H1 (cell line): ENCODE measurements around the gene TIMM10. TPM values are rescaled to one million over a fixed set of nuclear protein-coding genes. Genes with fewer than 3 reads are reported as not detected.

ENCODE experiments used
- JUN ChIP-seq: IDR thresholded peaks from 2 replicates; pipeline ENCODE4 v1.6.1; 2011; ENCODE audit warnings: low read depth, mild to moderate bottlenecking, improper control_type of control experiment, low read length
- NANOG ChIP-seq: IDR thresholded peaks from 2 replicates; pipeline ENCODE4 v1.6.1; 2011; ENCODE audit warnings: low read length, low read depth, mild to moderate bottlenecking, inconsistent platforms; ENCODE audit not compliant: insufficient read depth, poor library complexity, severe bottlenecking
- POLR2AphosphoS5 ChIP-seq: IDR thresholded peaks from 2 replicates; pipeline ENCODE4 v1.6.1; 2011; ENCODE audit warnings: low read depth, low read length
- SAP30 ChIP-seq: fragments of 300-600 bp; sonication (generic); IDR thresholded peaks from 2 replicates; pipeline ENCODE4 v1.7.1; 2012; ENCODE audit warnings: low read length, moderate library complexity, mild to moderate bottlenecking, inconsistent platforms; ENCODE audit not compliant: insufficient read depth, insufficient replicate concordance
- polyA plus RNA-seq, 7 experiments: library from polyadenylated mRNA; depleted of rRNA in 3 of 7; stranded (reverse) in 5 of 7; unstranded in 2 of 7; fragments of >200 nt in 5 of 7; fragments of 200-250 nt in 2 of 7; gene quantifications; 1 replicate in 5 of 7; 2 replicates in 1 of 7; 4 replicates in 1 of 7; pipeline versions ENCODE4 v1.2.1 to v1.2.3, GENCODE V29; 2011 to 2013; ENCODE audit warnings: missing spikeins in 2 of 7, mixed read lengths in 2 of 7
- total RNA-seq: library from RNA; stranded (reverse); fragmentation: NEBNext Ultra II Directional; extraction: Animal tissue kit (Norgen Biotek cat#: 25700); gene quantifications from 2 replicates; pipeline ENCODE4 v1.2.1, GENCODE V29; 2021

The TIMM10 gene
- total and polyA plus RNA-seq, 2 of the 8 experiments (the other 6 are each of a cell fraction or from before 2014, with no cell fraction given): 117 to 227 TPM

- TF ChIP-seq JUN (no peak), SAP30 (no peak), NANOG (no peak), POLR2AphosphoS5 (no peak)
Observed at GRCh38 chr11:57552479-57552878, 21.9 kb upstream of the TIMM10 start (continued).
